Prostate gland (tissue), 2 donors: ENCODE data around the gene GUCY2C.

Source experiments
- CTCF ChIP-seq, 4 experiments: fragments of 200-600 bp in 2 of 4; fragments of 450-650 bp in 2 of 4; sonication (generic) in 2 of 4; IDR thresholded peaks; 1 replicate in 3 of 4; 2 replicates in 1 of 4; pipeline ENCODE4 v1.5.1; 2016 to 2019; ENCODE audit warnings: antibody characterized with exemption in 4 of 4, mild to moderate bottlenecking in 2 of 4, moderate library complexity in 2 of 4
- POLR2A ChIP-seq: fragments of 450-650 bp; IDR thresholded peaks from one replicate; pipeline ENCODE4 v1.6.1; 2016; ENCODE audit warnings: antibody characterized with exemption, mild to moderate bottlenecking

DNA sequence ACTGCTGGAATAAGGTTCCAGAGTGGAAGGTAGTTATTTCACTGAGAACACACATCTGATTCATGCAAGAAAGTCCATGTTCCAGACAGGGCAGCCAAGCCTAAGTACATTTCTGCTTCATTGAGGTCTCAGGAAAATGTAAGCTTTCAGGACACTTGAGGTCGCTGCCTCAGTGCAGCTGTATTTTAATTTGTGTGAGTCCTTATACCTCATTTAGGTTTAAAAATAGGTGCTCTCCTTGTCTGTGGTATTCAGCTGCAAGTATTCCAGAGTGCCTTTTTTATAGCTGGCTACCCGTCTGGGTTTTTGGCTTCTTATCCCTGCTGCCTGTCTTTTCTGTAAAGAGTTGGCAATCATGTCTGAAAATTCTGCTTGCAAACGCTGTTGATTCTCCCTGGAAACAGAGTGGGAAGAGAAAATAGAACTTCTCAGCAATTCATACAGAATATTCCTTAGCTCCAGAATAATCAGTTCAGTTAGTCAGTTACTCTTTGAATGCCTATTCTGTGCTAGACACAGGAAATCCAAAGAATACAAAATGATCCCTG, 83.4 kb downstream of the GUCY2C start:
- TF ChIP-seq CTCF (IDR thresholded peaks at IDR 0.05) (no peak), POLR2A (no peak)
